Testis (tissue), 2 donors: Measurements from ENCODE around the gene PSMD6.

Experiments used
- CTCF ChIP-seq, 3 experiments: fragments of 450-650 bp in 2 of 3; fragments of 200-600 bp in 1 of 3; sonication (generic) in 1 of 3; IDR thresholded peaks; one replicate each; pipeline ENCODE4 v1.5.1; 2016 to 2019; ENCODE audit warnings: antibody characterized with exemption in 3 of 3, mild to moderate bottlenecking in 2 of 3, moderate library complexity in 1 of 3
- POLR2A ChIP-seq: fragments of 450-650 bp; IDR thresholded peaks from one replicate; pipeline ENCODE4 v1.6.1; 2017; ENCODE audit warnings: antibody characterized with exemption, mild to moderate bottlenecking, moderate library complexity

- TF ChIP-seq CTCF (IDR thresholded peaks at IDR 0.05) (no peak), POLR2A (no peak)
Observed at GRCh38 chr3:64016941-64017620, 6.2 kb downstream of the PSMD6 start.
